ENCODE data around the gene DAG1.

Gene DAG1
- long read RNA-seq, donor 1, full-length matches to known transcripts = 11 of 11 reads
- long read RNA-seq, donor 1, partial matches to known transcripts = 0 of 11 reads
- long read RNA-seq, donor 1, other reads (novel, unspliced or antisense) = 0 of 11 reads
- long read RNA-seq, donor 2, full-length matches to known transcripts = 19 of 19 reads
- long read RNA-seq, donor 2, partial matches to known transcripts = 0 of 19 reads
- long read RNA-seq, donor 2, other reads (novel, unspliced or antisense) = 0 of 19 reads
- long read RNA-seq, donor 3, full-length matches to known transcripts = 23 of 23 reads
- long read RNA-seq, donor 3, partial matches to known transcripts = 0 of 23 reads
- long read RNA-seq, donor 3, other reads (novel, unspliced or antisense) = 0 of 23 reads
- long read RNA-seq, donor 4, full-length matches to known transcripts = 31 of 31 reads
- long read RNA-seq, donor 4, partial matches to known transcripts = 0 of 31 reads
- long read RNA-seq, donor 4, other reads (novel, unspliced or antisense) = 0 of 31 reads
- long read RNA-seq, donor 5, full-length matches to known transcripts = 27 of 27 reads
- long read RNA-seq, donor 5, partial matches to known transcripts = 0 of 27 reads
- long read RNA-seq, donor 5, other reads (novel, unspliced or antisense) = 0 of 27 reads
- long read RNA-seq, donor 6, full-length matches to known transcripts = 38 of 38 reads
- long read RNA-seq, donor 6, partial matches to known transcripts = 0 of 38 reads
- long read RNA-seq, donor 6, other reads (novel, unspliced or antisense) = 0 of 38 reads
- long read RNA-seq, donor 7, full-length matches to known transcripts = 49 of 49 reads
- long read RNA-seq, donor 7, partial matches to known transcripts = 0 of 49 reads
- long read RNA-seq, donor 7, other reads (novel, unspliced or antisense) = 0 of 49 reads
- long read RNA-seq, donor 8, full-length matches to known transcripts = 38 of 38 reads
- long read RNA-seq, donor 8, partial matches to known transcripts = 0 of 38 reads
- long read RNA-seq, donor 8, other reads (novel, unspliced or antisense) = 0 of 38 reads

DNA sequence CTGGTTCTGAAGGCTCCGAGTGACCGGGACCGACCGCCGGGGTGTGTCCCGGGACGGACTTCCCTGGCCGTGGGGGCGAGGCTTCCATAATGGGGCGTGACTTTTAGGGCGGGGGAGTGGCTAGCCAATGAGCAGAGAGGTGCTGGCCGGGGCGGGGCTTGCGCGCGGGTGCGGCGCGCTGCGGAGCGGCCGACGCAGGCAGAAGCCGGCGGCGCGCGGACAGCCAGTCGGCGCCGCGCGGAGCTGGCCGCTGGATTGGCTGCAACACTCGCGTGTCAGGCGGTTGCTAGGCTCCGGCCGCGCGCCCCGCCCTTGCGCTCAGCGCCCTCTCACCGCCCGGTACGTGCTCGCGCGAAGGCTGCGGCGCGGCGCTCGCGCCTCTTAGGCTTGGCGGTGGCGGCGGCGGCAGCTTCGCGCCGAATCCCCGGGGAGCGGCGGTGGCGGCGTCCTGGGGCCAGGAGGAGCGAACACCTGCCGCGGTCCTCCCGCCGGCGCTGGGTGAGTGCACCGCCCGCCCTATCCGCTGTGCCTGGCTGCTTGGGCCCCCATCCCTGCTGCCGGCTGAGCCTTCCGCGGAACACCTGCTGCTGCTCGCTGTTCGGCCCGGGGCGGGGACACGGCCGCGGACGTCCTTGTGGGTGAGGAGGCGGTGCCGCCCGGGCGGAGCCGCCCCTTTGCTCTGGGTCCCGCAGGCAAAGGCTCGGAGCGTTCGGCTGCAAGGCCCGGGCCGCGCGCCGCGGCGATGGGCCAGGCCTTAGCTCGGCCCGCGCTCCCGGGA lies at the start of gene DAG1:
DAG1 (plus strand) TSS at position 332 of the 778 bp plus-strand sequence. CDS start 40,268 bp downstream, outside the sequence.
- DNase-seq = peak; percentile 98

DNA sequence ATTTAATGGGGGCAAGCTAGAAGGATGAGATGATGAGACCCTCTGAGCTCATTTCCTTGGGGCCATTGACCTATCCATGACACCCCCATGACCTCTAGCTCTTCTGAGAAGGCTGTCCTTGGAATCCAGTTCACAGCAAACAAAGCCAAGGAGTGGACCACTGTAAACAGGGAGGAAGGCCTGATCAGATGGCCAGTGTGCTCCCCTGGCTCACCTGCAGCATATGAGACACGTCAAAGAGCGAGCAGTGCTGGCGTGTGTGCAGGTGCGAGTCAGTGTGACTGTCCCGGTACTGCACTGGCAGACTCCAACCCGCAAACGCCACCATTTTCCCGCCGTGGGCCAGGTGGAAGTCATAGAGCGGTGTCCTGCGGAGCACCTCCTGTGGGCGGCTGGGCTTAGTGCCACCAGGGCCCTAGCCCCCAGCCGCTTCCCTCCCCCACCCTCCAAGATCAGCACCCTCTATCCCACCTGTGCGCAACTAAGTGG lies 48.1 kb upstream of the DAG1 start:
- DNase-seq = no peak

DNA sequence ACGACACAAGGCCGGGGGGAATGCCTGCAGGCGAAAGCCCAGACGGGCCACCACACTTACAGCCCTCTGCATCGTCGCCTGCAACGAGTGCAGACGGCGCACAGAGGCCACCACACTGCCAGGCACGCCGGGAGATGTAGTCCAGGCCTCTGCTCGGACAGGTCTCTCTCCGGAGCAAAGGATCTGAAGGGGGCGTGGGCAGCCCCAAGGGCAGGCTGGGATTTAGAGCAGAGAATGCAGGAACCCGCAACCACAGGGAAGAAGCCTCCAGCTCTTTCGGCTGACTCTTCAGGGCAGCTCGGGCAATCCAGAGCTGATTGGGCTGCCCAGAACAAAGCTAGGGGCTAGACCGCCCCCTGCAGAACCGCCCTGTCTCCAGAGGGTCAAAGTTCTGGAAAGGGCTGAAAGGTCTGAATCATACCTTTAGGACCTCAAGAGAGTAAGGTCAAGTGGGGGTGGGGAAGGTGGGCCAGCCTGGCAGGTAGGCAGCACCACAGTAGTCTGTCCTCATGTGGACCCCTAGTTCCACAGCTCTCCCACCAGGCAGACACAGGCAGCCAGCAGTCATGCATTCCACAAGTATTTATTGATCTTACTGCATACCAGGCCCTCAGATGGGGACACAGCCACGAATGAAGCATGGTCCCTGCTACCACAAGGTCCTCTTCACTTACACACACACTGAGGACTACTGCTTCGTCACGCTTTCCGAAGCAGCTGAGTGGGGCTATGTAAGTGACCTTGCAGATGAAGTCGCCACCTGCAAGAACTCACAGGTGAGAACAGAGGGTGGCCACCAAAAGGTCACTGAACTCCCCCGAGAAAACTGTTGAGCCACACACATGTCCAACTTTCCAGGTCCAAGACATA lies 47.5 kb upstream of the DAG1 start, which contains the start of gene AMT:
AMT (minus strand) TSS at position 95 of the 870 bp plus-strand sequence; CDS start at position 72, 23 bp downstream.
- DNase-seq = peak; percentile 63

- DNase-seq = no peak
Observed at GRCh38 chr3:49424816-49425215, 45.3 kb upstream of the DAG1 start.

GRCh38 chr3:49427586-49427985 lies 42.5 kb upstream of the DAG1 start:
- no peak for DNase-seq

GRCh38 chr3:49428752-49429080 lies 41.4 kb upstream of the DAG1 start:
- no peak for DNase-seq

DNA sequence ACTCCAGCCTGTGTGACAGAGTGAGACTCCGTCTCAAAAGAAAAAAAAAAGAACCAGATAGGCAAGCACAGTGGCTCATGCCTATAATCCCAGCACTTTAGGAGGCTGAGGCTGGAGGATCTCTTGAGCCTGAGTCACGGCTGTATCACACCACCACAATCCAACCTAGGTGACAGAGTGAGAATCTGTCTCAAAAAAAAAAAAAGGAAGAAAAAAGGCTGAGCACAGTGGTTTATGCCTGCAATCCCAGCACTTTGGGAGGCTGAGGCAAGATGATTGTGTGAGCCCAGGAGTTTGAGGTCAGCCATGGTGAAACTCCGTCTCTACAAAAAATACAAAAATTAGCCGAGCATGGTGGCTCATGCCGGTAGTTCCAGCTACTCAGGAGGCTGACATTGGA lies 35.3 kb upstream of the DAG1 start:
- no peak for DNase-seq

- no peak for DNase-seq
Observed at GRCh38 chr3:49445391-49445790, 24.7 kb upstream of the DAG1 start.

DNA sequence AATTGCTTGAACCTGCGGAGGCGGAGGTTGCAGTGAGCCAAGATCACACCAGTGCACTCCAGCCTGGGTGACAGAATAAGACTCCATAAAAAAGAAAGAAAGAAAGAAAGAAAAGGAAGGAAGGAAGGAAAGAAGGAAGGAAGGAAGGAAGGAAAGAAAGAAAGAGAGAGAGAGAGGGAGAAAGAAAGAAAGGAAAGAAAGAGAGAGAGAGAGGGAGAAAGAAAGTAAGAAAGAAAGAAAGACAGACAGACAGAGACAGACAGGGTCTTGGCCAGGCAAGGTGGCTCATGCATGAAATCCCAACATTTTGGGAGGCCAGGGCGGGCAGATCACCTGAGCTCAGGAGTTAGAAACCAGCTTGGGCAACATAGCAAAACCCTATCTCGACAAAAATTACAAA lies 16.4 kb upstream of the DAG1 start:
- DNase-seq = no peak

- peak; percentile 23 for DNase-seq
Observed at GRCh38 chr3:49454458-49454857, 15.6 kb upstream of the DAG1 start.

GRCh38 chr3:49454898-49455681 lies 15.0 kb upstream of the DAG1 start:
- DNase-seq = peak; percentile 24

- DNase-seq = no peak
Observed at GRCh38 chr3:49456466-49456865, 13.6 kb upstream of the DAG1 start.

GRCh38 chr3:49460188-49460890 lies 9.7 kb upstream of the DAG1 start:
- DNase-seq = peak; percentile 27

- DNase-seq = no peak
Observed at GRCh38 chr3:49460956-49461355, 9.1 kb upstream of the DAG1 start.

DNA sequence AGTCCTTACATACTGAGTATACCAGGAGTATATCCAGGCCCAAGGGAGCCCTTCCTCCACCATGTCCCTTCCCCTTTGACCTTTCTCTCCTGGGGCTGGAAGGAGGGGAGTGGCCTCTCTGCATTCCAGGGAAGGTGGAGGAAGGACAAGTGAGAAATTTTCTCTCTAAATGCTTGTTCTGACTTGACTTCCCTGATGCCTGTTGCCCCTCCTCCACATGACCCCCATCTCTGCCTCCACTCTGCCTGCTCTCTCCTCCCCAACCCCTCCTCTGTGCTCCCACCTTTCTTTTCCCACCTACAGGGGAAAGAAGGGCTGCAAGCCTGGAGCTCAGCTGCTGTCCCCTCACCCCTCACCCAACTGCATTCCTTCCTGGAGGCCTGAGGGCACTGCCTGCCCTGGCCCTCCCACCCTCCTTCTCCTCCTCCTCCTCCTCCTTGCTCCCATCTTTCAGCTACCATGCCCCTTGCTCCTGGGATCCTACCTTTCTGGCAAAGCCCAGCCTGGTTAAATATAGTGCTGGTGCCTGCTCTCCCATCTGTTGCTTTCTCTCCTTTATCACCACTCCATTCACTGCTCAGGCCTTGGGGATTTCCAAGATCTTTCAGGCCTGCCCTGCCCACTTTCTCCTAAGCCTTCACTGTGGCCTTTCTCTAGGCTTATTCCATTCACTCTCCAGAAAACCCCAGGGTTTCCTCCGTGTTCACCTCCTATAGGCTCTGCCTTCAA lies 8.5 kb upstream of the DAG1 start:
- peak; percentile 45 for DNase-seq

GRCh38 chr3:49462222-49462621 lies 7.8 kb upstream of the DAG1 start:
- DNase-seq = peak; percentile 25

DNA sequence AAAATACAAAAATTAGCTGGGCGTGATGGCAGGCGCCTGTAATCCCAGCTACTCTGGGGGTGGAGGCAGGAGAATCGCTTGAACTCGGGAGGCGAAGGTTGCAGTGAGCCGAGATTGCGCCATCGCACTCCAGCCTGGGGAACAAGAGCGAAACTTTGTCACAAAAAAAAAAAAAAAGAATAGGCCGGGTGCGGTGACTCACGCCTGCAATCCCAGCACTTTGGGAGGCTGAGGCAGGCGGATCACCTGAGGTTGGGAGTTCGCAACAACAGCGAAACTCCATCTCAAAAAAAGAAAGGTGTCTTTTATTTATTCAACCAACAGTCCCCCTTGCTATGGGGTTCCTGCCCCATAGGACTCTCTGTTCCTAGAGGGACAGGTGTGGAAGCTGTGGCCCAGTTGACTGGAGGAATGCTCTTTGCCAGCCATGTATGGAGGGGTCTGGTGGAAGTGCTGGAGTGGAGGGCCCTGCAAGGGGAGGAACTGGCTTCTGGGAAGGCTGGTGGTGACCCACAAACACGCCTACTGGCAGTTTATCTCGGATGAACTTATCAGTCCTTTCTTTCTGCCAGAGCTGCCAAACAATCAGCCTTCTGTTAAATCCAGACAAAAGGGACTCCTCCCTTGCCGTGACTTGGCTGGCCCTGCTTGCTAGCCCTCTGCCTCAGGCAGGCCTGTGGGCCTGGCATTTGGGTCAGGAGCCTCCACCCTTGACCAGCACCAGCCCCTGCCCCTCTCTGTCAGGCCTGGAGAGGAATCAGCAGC lies 4.6 kb upstream of the DAG1 start:
- DNase-seq = no peak

- no peak for DNase-seq
Observed at GRCh38 chr3:49466085-49466484, 4.0 kb upstream of the DAG1 start.
